HepG2 (cell line): Measurements from ENCODE around the gene TUBGCP4. TPM values are rescaled to one million over a fixed set of nuclear protein-coding genes. Genes with fewer than 3 reads are reported as not detected.

Experiments
- DMAP1 ChIP-seq: IDR thresholded peaks from 2 replicates; pipeline ENCODE4 v1.6.1; 2016
- GFI1 ChIP-seq: sonication (generic); formaldehyde crosslinking; IDR thresholded peaks from 2 replicates; pipeline ENCODE4 v1.5.0; 2020; ENCODE audit warnings: missing genetic modification reagents, mild to moderate bottlenecking, borderline replicate concordance
- HOXD1 ChIP-seq: sonication (generic); formaldehyde crosslinking; IDR thresholded peaks from 2 replicates; pipeline ENCODE4 v1.5.0; 2020; ENCODE audit warnings: missing genetic modification reagents
- PHF20 ChIP-seq: sonication (generic); formaldehyde crosslinking; IDR thresholded peaks from 2 replicates; pipeline ENCODE4 v1.5.0; 2020; ENCODE audit warnings: mild to moderate bottlenecking, missing genetic modification reagents
- RXRA ChIP-seq: sonication (generic); formaldehyde crosslinking; IDR thresholded peaks from 2 replicates; pipeline ENCODE4 v1.5.1; 2020; ENCODE audit warnings: missing genetic modification reagents
- SMAD3 ChIP-seq: sonication (generic); formaldehyde crosslinking; IDR thresholded peaks from 2 replicates; pipeline ENCODE4 v1.4.0; 2020; ENCODE audit warnings: missing genetic modification reagents
- THAP8 ChIP-seq: sonication (generic); formaldehyde crosslinking; IDR thresholded peaks from 2 replicates; pipeline ENCODE4 v1.5.1; 2020; ENCODE audit warnings: missing genetic modification reagents, mild to moderate bottlenecking, borderline replicate concordance
- ZBTB1 ChIP-seq: sonication (generic); formaldehyde crosslinking; IDR thresholded peaks from 2 replicates; pipeline ENCODE4 v1.4.0; 2020; ENCODE audit warnings: missing genetic modification reagents, borderline replicate concordance
- ZBTB20 ChIP-seq: sonication (generic); formaldehyde crosslinking; IDR thresholded peaks from 2 replicates; pipeline ENCODE4 v1.8.1; 2023; ENCODE audit warnings: missing genetic modification reagents, low read depth, mild to moderate bottlenecking, borderline replicate concordance
- ZBTB7B ChIP-seq: sonication (generic); formaldehyde crosslinking; IDR thresholded peaks from 2 replicates; pipeline ENCODE4 v1.4.0; 2020; ENCODE audit warnings: missing genetic modification reagents
- ZFP1 ChIP-seq: IDR thresholded peaks from 2 replicates; pipeline ENCODE4 v1.6.1; 2016
- ZNF124 ChIP-seq: sonication (generic); formaldehyde crosslinking; IDR thresholded peaks from 2 replicates; pipeline ENCODE4 v1.4.0; 2020; ENCODE audit warnings: missing genetic modification reagents
- ZNF296 ChIP-seq: sonication (generic); formaldehyde crosslinking; conservative IDR thresholded peaks from 2 replicates; pipeline ENCODE4 v1.5.0; 2020; ENCODE audit warnings: mild to moderate bottlenecking, missing genetic modification reagents
- ZNF33A ChIP-seq: sonication (generic); formaldehyde crosslinking; IDR thresholded peaks from 2 replicates; pipeline ENCODE4 v1.5.1; 2020; ENCODE audit warnings: missing genetic modification reagents, mild to moderate bottlenecking, moderate library complexity, borderline replicate concordance
- ZNF350 ChIP-seq: sonication (generic); formaldehyde crosslinking; IDR thresholded peaks from 2 replicates; pipeline ENCODE4 v1.4.0; 2020; ENCODE audit warnings: mild to moderate bottlenecking, low read depth, missing genetic modification reagents, borderline replicate concordance
- ZNF510 ChIP-seq: sonication (generic); formaldehyde crosslinking; IDR thresholded peaks from 2 replicates; pipeline ENCODE4 v1.4.0; 2020; ENCODE audit warnings: low read depth, mild to moderate bottlenecking, missing genetic modification reagents
- ZNF577 ChIP-seq: sonication (generic); formaldehyde crosslinking; IDR thresholded peaks from 2 replicates; pipeline ENCODE4 v1.4.0; 2020; ENCODE audit warnings: mild to moderate bottlenecking, low read depth, missing genetic modification reagents, borderline replicate concordance
- ZSCAN20 ChIP-seq: sonication (generic); formaldehyde crosslinking; IDR thresholded peaks from 2 replicates; pipeline ENCODE4 v1.4.0; 2020; ENCODE audit warnings: missing genetic modification reagents, mild to moderate bottlenecking, borderline replicate concordance
- polyA plus RNA-seq, 8 experiments: library from polyadenylated mRNA; depleted of rRNA in 3 of 8; stranded (reverse) in 7 of 8; unstranded in 1 of 8; fragments of >200 nt; fragmentation: Illumina TruSeq in 4 of 8; extraction: Trizol in 4 of 8; gene quantifications; 2 replicates each; pipeline versions ENCODE4 v1.2.1 to v1.2.3, GENCODE V29; 2011 to 2016; ENCODE audit warnings: low read depth in 4 of 8, missing spikeins in 1 of 8, mixed read lengths in 1 of 8; ENCODE audit not compliant: insufficient read depth in 1 of 8
- total RNA-seq, 5 experiments: library from RNA; depleted of rRNA; stranded (reverse); fragments of >200 nt; fragmentation: Illumina TruSeq; extraction: Trizol; gene quantifications; 2 replicates each; pipeline ENCODE4 v1.2.3, GENCODE V29; 2016; ENCODE audit warnings: low read depth in 1 of 5
- TF ChIP-seq, protein P1 (sequence below): sonication (generic); formaldehyde crosslinking; IDR thresholded peaks from 2 replicates; pipeline ENCODE4 v1.4.0; 2020; ENCODE audit warnings: missing genetic modification reagents
- TF ChIP-seq, protein P2 (sequence below): sonication (generic); formaldehyde crosslinking; IDR thresholded peaks from 2 replicates; pipeline ENCODE4 v1.8.1; 2022; ENCODE audit warnings: low read depth, mild to moderate bottlenecking, missing genetic modification reagents
- TF ChIP-seq, protein P3 (sequence below): sonication (generic); formaldehyde crosslinking; IDR thresholded peaks from 2 replicates; pipeline ENCODE4 v1.4.0; 2020; ENCODE audit warnings: mild to moderate bottlenecking, missing genetic modification reagents
- TF ChIP-seq, protein P4 (sequence below): IDR thresholded peaks from 2 replicates; pipeline ENCODE4 v1.6.1; 2016; ENCODE audit warnings: low read depth, borderline replicate concordance

Gene TUBGCP4
- total and polyA plus RNA-seq, 2 of the 13 experiments (the other 11 are each of a cell fraction or from before 2014, with no cell fraction given): 15.0 to 20.5 TPM

GRCh38 chr15:43370975-43371974, at the start of gene TUBGCP4, which contains the start of gene ZSCAN29 (continued):
- TF ChIP-seq, protein P1, sequence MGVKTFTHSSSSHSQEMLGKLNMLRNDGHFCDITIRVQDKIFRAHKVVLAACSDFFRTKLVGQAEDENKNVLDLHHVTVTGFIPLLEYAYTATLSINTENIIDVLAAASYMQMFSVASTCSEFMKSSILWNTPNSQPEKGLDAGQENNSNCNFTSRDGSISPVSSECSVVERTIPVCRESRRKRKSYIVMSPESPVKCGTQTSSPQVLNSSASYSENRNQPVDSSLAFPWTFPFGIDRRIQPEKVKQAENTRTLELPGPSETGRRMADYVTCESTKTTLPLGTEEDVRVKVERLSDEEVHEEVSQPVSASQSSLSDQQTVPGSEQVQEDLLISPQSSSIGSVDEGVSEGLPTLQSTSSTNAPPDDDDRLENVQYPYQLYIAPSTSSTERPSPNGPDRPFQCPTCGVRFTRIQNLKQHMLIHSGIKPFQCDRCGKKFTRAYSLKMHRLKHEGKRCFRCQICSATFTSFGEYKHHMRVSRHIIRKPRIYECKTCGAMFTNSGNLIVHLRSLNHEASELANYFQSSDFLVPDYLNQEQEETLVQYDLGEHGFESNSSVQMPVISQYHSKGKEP: no peak
- TF ChIP-seq ZNF33A (CRISPR knock-in tag): peak; percentile 92; the same call in 1 of the 2 replicates
- TF ChIP-seq SMAD3: 0 out of 2 replicates have a peak, but pooled peaks have one; percentile 24
- no peak for TF ChIP-seq ZNF577 (CRISPR knock-in tag)
- peak; percentile 72; the same call in 1 of the 2 replicates for TF ChIP-seq ZNF350 (CRISPR knock-in tag)
- TF ChIP-seq RXRA (CRISPR knock-in tag): peak; percentile 82
- TF ChIP-seq, protein P2, sequence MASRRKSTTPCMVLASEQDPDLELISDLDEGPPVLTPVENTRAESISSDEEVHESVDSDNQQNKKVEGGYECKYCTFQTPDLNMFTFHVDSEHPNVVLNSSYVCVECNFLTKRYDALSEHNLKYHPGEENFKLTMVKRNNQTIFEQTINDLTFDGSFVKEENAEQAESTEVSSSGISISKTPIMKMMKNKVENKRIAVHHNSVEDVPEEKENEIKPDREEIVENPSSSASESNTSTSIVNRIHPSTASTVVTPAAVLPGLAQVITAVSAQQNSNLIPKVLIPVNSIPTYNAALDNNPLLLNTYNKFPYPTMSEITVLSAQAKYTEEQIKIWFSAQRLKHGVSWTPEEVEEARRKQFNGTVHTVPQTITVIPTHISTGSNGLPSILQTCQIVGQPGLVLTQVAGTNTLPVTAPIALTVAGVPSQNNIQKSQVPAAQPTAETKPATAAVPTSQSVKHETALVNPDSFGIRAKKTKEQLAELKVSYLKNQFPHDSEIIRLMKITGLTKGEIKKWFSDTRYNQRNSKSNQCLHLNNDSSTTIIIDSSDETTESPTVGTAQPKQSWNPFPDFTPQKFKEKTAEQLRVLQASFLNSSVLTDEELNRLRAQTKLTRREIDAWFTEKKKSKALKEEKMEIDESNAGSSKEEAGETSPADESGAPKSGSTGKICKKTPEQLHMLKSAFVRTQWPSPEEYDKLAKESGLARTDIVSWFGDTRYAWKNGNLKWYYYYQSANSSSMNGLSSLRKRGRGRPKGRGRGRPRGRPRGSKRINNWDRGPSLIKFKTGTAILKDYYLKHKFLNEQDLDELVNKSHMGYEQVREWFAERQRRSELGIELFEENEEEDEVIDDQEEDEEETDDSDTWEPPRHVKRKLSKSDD: no peak
- TF ChIP-seq ZSCAN20 (CRISPR knock-in tag): no peak
- TF ChIP-seq PHF20: peak; percentile 81
- no peak for TF ChIP-seq ZNF124 (CRISPR knock-in tag)
- TF ChIP-seq ZNF510: no peak
- no peak for TF ChIP-seq ZBTB1 (CRISPR knock-in tag)
- TF ChIP-seq ZBTB7B (CRISPR knock-in tag): peak; percentile 92
- TF ChIP-seq GFI1 (CRISPR knock-in tag): 0 out of 2 replicates have a peak, but pooled peaks have one; percentile 40
- TF ChIP-seq, protein P3, sequence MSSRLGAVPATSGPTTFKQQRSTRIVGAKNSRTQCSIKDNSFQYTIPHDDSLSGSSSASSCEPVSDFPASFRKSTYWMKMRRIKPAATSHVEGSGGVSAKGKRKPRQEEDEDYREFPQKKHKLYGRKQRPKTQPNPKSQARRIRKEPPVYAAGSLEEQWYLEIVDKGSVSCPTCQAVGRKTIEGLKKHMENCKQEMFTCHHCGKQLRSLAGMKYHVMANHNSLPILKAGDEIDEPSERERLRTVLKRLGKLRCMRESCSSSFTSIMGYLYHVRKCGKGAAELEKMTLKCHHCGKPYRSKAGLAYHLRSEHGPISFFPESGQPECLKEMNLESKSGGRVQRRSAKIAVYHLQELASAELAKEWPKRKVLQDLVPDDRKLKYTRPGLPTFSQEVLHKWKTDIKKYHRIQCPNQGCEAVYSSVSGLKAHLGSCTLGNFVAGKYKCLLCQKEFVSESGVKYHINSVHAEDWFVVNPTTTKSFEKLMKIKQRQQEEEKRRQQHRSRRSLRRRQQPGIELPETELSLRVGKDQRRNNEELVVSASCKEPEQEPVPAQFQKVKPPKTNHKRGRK (CRISPR knock-in tag): no peak
- no peak for TF ChIP-seq THAP8 (CRISPR knock-in tag)
- peak; percentile 63; the same call in 1 of the 2 replicates for TF ChIP-seq HOXD1 (CRISPR knock-in tag)
- TF ChIP-seq ZFP1: 0 out of 2 replicates have a peak, but pooled peaks have one; percentile 14
- peak; percentile 65; the same call in 1 of the 2 replicates for TF ChIP-seq ZBTB20 (CRISPR knock-in tag)
- TF ChIP-seq, protein P4, sequence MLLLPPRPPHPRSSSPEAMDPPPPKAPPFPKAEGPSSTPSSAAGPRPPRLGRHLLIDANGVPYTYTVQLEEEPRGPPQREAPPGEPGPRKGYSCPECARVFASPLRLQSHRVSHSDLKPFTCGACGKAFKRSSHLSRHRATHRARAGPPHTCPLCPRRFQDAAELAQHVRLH: no peak
- TF ChIP-seq ZNF296: no peak
- TF ChIP-seq DMAP1: peak; percentile 92
